GM21576 (cell line): ENCODE data around the gene HBE1.
"Not testable (repeated sequence)": the region's sequence is repeated elsewhere in the genome, so short reads cannot be mapped to it uniquely, and the experiment has no call there.

ENCODE experiments used
- ATAC-seq: cut with Tn5 transposase; IDR thresholded peaks from one replicate; pipeline ENCODE4 v1.9.1; 2021; ENCODE audit warnings: mild to moderate bottlenecking, moderate library complexity; ENCODE audit not compliant: unreplicated experiment

HBE1 gene

DNA sequence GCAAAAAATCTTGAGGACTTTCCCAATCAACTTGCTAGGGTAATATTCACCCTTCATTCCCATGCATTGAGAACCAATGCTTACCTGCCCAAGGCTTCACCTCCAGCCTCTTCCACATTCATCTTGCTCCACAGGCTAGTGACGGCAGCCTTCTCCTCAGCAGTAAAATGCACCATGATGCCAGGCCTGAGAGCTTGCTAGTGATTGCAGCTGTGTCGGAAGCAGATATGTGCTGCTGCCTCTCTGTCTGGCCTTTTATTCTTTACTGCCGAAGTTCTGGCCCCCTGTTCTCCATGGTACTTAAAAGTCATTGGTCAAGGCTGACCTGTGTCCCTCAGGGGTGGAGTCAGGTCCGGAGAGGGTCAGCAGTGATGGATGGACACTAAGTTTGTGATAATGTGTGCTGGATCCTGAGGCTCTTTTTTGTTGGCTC is at the start of gene HBE1:
HBE1 (minus strand) TSS at position 231 of the 433 bp plus-strand sequence; CDS start at position 176, 55 bp downstream.
- no peak for ATAC-seq

DNA sequence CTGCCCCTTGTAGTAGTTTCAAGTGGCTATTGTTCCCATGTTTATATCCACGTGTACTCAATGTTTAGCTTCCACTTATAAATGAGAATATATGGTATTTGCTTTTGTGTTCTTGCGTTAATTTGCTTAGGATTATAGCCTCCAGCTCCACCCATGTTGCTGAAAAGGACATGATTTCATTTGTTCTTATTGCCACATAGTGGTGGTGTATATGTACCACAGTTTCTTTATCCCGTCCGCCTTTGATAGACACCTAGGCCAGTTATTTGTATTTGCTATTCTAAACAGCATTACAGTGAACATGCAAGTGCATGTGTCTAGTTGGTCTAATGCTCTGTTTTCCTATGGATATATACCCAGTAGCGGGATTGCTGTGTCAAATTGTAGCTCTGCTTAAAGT is 47.5 kb upstream of the HBE1 start:
- ATAC-seq = no peak

DNA sequence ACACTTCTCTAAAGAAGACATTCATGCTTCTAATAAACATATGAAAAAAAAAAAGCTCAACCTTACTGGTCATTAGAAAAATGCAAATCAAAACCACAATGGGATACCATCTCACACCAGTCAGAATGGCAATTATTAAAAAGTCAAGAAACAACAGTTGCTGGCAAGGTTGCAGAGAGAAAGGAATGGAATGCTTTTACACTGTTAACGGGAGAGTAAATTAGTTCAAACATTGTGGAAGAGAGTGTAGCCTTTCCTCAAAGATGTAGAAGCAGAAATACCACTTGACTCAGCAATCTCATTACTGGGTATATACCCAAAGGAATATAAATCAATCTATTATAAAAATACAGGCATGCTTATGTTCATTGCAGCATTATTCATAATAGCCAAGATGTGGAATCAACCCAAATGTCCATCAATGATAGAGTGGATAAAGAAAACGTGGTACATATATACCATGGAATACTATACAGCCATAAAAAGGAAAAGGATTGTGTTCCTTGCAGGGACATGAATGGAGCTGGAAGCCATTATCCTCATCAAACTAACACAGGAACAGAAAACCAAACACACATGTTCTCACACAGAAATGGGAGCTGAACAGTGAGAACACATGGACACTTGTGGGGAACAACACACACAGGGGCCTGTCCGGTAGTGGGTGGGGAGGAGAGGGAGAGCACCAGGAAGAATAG is 43.7 kb upstream of the HBE1 start:
- not testable (repeated sequence) for ATAC-seq

DNA sequence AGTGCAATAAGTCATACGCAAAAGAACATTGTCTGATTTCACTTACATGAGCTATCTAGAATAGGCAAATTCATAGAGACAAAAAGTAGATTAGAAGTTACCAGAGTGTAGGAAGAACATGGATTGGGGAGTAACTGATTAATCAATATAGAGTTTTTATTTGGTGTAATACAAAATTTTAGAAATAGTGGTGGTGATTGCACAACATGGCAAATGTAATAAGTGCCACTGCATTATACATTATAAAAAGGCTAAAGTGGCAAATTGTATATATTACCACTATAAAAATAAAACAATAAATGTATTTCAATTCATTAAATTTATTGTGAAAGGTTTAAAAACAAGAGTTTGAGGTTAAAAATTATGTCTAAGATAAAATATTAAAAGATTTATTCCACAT is 40.7 kb upstream of the HBE1 start:
- ATAC-seq = no peak

DNA sequence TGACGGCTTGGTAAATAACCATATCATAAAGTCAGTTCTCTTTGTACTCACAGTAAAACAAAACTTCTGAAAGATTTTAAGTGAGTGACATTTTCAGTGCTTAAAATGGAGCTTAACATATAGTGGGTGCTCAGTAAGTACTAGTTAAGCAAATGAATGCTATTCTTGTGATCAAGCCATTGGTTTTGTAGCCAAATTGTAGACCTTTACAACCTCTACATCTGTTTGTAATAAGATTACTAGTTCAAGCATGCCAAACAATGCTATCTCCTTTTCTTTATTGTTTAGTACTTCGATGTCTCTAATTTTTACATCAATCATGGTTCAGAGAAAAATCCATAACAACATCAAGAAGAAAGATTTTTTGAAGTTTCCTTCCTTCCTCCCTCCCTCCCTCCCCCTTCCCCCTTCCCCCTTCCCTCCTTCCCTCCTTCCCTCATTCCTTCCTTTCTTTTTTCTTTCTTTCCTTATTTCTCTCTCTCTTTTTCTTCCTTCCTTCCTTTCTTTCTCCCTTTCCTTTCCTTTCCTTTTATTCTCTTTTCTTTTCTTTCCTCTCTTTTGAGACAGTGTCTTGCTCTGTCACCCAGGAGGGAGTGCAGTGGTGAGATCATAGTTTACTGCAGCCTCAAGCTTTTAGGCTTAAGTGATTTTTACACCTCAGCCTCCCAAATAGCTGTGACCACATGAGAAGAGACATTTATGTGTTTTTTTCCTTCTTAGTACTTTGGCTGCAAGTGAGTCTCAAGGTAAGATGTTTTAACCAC is 37.7 kb upstream of the HBE1 start:
- no peak for ATAC-seq

DNA sequence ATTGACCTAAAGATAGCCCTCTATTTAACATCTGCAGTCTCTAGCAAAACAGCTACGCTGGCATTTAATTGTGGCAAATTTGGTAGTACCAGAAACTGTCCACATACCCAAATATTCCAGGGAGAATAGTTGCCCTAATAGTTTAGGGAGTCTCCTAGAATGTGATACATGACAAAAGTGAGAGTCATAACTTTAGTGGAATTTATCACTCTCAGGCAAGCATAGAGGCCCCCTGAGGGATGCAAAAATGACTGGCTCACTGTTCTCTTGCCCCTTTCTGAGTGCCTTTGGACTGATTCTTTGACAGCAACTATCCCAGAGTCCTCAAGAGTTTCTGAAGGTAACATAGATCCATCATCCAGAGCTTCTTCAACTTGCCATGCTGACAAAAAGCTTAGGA is 34.3 kb upstream of the HBE1 start:
- no peak for ATAC-seq

DNA sequence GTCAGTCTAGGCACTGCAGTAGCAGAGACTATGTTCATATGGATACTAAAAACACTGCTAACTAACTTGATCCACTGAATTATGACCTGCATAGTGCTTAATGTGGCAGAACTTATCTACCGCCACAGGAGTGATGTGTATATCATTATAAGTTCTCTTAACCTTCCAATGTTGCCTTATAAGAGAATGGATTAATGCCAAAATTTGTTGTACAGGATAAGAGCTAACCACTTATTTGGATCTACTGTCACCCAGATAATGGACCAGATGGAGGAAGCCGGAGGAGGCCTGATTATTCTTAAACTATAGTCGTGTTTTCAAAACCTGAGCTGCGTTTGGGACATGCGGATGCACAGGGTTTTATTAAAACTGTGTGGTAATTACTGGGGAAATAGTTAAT is 33.9 kb upstream of the HBE1 start:
- no peak for ATAC-seq

DNA sequence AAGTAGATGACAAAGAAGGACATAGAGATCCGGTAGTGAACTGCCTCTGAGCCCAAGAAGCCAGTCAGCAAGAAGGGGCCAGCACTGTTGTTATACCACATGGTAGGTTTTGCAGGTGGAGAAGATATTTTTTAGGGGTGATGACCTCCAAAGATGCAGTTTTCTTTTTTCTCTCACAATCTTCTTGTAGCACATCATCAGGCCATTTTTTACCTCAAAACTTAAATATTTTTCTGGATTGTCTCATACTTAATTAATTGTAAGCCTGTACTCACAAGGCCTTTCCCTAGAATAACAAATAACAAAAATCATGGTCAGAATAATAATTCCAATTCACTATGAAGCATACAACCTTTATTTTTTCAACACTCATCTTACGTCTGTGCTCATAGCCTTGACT is 32.1 kb upstream of the HBE1 start, which contains the start of gene OR51B4:
OR51B4 (minus strand) TSS at position 101 of the 400 bp plus-strand sequence; CDS start at position 101, 0 bp downstream.
- ATAC-seq = no peak

DNA sequence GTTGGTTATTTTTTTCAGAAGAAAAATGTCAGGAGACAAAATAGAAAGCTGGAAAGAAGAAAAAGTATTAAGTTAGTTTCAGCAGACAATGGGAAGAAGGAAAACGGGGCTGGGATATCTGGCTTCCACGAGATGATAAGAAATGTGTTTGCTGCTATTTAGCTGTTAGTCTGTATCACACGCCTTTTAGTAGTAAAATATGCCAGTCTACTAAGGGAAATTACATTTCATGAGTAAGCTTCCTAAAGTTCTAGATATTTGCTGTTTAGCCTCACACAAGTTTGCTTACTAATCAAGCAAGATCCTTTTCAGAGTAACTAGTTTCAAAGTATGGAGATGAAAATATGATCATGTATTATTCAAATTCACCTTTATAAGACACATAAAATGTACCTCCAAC is 30.5 kb upstream of the HBE1 start:
- ATAC-seq = no peak

DNA sequence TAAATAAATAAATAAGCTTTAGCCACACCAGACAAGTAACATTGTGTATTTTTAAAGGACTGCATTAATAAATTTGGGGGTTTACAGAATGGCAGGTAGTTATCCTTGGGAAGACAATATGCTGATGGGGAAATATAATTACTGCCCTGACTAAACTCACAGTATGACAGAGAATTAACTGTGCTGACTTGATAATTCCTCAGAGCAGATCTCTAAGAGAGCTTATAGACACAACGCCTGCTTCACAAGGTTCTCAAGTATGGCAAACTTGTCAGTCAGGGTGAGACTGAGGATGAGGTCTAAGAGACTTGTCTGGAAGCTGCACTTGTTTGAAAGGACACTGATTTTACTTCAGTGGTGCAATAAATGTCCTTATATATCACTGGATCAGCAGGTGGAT is 28.7 kb upstream of the HBE1 start:
- ATAC-seq = no peak

DNA sequence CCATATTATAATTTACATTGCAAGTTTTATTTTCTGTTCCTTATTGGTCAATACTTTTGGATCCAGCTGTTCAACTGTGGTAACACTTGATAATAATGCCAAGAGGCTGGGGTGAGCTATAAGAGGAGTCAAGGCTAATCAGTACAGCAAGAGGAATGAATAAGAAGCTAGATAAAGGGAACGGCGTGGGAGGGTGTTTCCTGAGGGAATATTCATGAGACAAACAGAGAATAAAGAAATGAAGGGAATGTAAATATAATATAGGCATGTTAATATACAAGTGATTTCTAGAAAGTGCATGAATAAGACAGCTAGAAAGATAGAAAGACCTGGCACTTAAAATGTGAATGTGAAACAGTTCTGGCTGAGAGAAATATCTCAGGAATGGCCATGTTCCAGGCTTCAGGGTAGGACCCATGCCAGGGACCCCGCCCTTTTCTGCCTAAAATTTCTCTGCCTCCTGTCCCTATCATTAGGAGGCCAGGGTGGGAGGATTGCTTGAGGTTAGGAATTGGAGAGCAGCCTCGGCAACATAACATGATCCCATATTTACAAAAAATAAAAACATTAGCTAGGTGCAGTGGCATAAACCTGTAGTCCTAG is 28.1 kb upstream of the HBE1 start:
- ATAC-seq = no peak

DNA sequence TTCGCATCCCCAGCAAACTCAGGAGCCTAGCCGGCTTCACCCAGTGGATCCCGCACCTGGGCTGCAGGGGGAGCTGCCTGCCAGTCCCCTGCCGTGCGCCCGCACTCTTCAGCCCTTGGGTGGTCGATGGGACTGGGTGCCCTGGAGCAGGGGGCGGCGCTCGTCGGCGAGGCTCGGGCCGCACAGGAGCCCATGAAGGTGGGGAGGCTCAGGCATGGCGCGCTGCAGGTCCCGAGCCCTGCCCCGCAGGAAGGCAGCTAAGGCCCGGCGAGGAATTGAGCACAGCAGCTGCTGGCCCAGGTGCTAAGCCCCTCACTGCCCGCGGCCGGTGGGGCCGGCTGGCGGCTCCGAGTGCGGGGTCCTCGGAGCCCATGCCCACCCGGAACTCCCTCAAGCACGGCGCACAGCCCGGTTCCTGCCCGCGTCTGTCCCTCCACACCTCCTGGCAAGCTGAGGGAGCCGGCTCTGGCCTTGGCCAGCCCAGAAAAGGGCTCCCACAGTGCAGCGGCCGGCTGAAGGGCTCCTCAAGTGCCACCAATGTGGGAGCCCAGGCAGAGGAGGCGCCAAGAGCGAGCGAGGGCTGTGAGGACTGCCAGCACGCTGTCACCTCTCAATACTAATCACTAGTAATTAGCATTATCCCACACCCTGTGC is 24.7 kb upstream of the HBE1 start:
- not testable (repeated sequence) for ATAC-seq

DNA sequence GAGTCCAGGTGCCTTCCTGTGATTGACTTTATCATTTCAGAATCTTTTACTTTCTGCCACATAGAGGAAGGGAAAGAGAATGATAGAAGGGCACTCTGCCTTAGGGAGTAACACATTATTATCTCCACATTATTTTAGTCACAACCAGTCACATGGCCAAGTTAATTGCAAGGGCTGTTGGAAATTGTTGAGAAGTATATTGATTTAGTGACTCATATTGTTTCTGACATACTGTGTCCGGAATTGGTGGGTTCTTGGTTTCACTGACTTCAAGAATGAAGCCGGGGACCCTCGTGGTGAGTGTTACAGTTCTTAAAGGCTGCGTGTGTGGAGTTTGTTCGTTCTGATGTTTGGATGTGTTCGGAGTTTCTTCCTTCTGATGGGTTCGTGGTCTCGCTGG is 23.3 kb upstream of the HBE1 start:
- ATAC-seq = no peak

DNA sequence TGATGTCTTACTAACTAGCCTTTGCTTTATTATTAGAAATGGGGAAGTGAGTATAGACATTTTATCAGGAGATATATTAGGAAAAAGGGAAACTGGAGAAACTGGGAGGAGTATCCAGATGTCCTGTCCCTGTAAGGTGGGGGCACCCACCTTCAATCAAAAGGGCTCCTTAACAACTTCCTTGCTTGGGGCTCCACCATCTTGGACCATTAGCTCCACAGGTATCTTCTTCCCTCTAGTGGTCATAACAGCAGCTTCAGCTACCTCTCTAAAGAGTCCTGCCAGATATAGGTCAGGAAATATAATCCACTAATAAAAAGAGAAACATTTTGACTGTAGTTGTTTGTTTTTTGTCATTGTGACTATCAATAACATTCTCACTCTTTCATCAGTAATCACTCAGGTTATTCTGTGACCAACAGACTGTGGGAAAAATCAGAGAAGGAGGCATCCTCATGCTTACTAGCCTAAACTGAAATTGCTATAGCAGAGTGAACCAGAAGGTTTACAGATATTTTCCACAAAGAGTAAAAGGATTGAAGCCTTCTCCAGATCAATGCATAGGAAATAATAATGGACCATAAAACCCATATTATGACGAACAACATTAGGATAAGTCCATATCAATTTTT is 21.6 kb upstream of the HBE1 start:
- peak; percentile 93 for ATAC-seq

DNA sequence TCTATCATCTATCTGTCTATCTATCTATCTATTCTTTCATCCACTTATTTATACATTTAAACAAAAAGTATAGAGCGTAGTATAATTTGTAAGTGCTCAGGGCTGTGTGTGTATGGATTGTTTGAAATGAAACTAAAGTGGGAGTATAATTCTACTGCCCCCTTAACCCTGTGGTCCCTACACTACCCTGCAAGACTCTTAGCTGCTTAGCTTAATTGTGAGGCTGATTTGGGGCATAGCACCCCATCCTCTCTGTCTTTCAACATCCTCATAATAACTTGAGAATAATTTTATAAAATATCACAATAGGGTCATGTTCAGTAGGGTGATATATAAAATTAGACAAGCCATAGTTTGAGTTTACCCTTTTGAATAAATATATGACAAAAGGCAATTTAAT is 20.4 kb upstream of the HBE1 start:
- ATAC-seq = no peak

DNA sequence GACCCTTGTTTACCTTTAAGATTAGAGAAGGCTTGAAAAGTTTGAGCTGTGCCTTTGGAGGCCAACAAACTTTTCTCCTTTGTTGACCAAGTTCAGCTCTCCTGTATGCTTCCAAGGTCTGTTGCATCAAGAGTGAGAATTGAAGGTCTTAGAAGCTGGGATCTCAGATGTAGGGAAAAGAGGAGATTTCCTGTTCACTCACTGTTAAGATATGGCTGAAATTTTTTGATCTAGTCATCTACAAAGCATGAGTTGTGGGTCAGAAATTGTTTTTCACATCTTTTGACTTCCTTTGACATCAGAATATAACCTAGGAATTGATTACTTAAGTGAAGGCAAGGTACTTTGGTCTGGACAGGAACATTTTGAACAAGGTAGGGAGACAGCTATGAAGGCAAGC is 20.0 kb upstream of the HBE1 start:
- no peak for ATAC-seq

DNA sequence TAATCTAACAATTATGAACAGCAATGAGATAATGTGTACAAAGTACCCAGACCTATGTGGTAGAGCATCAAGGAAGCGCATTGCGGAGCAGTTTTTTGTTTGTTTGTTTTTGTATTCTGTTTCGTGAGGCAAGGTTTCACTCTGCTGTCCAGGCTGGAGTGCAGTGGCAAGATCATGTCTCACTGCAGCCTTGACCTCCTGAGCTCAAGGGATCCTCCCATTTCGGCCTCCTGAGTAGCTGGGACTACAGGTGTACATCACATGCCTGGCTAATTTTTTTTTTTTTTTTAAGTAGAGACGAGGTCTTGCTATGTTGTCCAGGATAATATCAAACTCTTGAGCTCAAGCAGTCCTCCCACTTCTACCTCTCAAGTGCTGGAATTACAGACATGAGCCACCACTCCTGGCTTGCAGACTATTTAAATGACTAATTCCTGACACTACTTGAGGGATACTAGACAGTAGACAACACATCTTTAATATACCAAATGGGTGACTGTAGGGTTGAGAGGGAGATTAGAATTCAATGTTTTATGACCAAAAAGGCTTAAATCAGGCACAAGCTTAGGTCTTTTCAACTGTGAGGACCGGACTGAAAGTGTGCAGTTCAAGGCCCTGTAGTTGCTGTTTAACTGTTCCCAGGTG is 19.3 kb upstream of the HBE1 start:
- ATAC-seq = no peak

DNA sequence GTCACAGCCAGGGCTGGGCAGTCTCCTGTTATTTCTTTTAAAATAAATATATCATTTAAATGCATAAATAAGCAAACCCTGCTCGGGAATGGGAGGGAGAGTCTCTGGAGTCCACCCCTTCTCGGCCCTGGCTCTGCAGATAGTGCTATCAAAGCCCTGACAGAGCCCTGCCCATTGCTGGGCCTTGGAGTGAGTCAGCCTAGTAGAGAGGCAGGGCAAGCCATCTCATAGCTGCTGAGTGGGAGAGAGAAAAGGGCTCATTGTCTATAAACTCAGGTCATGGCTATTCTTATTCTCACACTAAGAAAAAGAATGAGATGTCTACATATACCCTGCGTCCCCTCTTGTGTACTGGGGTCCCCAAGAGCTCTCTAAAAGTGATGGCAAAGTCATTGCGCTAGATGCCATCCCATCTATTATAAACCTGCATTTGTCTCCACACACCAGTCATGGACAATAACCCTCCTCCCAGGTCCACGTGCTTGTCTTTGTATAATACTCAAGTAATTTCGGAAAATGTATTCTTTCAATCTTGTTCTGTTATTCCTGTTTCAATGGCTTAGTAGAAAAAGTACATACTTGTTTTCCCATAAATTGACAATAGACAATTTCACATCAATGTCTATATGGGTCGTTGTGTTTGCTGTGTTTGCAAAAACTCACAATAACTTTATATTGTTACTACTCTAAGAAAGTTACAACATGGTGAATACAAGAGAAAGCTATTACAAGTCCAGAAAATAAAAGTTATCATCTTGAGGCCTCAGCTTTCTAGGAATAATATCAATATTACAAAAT is 18.6 kb upstream of the HBE1 start:
- no peak for ATAC-seq

DNA sequence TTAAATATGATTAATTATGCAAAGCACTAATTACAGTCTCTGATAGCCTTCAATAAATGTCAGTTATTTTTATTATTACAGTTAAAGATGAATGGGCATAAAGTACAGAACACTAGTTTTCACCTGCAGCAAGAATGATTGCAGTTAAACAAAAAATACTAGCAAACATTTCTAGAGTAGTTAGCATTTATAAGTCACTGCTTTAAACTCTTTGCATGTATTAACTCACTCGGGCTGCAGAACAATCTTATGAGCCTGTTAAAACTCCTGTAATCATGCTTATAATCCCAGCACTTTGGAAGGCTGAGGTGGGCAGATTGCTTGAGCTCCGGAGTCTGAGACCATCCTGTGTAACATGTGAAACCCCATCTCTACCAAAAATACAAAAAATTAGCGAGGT is 17.2 kb upstream of the HBE1 start:
- no peak for ATAC-seq

DNA sequence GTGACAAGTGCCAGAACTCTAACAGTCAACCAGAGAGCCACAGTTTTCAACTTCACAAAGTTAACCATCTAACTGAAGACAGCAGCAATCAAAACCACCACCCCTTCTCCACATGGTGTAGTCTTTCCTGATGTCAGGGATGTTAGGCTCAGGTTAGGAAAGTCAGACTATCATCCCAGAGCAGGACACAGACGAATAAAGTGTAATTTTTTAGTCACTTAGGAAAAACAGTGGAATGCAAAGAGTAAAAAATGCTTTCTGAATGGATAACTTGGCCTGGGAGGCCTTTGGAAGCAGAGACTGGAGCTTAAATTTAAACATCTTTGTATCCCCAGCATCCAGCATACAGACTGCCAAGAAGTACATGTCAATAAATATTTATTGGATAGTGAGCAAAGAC is 16.6 kb upstream of the HBE1 start:
- no peak for ATAC-seq
